ENCODE measurements around the gene BRSK2.

- TF ChIP-seq, protein P1, sequence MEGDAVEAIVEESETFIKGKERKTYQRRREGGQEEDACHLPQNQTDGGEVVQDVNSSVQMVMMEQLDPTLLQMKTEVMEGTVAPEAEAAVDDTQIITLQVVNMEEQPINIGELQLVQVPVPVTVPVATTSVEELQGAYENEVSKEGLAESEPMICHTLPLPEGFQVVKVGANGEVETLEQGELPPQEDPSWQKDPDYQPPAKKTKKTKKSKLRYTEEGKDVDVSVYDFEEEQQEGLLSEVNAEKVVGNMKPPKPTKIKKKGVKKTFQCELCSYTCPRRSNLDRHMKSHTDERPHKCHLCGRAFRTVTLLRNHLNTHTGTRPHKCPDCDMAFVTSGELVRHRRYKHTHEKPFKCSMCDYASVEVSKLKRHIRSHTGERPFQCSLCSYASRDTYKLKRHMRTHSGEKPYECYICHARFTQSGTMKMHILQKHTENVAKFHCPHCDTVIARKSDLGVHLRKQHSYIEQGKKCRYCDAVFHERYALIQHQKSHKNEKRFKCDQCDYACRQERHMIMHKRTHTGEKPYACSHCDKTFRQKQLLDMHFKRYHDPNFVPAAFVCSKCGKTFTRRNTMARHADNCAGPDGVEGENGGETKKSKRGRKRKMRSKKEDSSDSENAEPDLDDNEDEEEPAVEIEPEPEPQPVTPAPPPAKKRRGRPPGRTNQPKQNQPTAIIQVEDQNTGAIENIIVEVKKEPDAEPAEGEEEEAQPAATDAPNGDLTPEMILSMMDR (conservative IDR thresholded peaks at IDR 0.05; ENCODE audit: low read depth, low read length), result no peak
- TF ChIP-seq MXI1 (IDR thresholded peaks at IDR 0.05; ENCODE audit: borderline replicate concordance, low read depth, low read length) (no peak), POLR2A (IDR thresholded peaks at IDR 0.05; ENCODE audit: low read depth, low read length) (no peak), RFX5 (IDR thresholded peaks at IDR 0.05; ENCODE audit: low read depth, low read length) (no peak), MAFK (IDR thresholded peaks at IDR 0.05; ENCODE audit: low read depth, low read length) (no peak), RCOR1 (IDR thresholded peaks at IDR 0.05; ENCODE audit: insufficient replicate concordance, low read length) (no peak), NFE2L2 (IDR thresholded peaks at IDR 0.05; ENCODE audit: low read depth, low read length) (no peak), SMC3 (IDR thresholded peaks at IDR 0.05; ENCODE audit: low read depth, low read length) (no peak)
- TF ChIP-seq, protein P2, sequence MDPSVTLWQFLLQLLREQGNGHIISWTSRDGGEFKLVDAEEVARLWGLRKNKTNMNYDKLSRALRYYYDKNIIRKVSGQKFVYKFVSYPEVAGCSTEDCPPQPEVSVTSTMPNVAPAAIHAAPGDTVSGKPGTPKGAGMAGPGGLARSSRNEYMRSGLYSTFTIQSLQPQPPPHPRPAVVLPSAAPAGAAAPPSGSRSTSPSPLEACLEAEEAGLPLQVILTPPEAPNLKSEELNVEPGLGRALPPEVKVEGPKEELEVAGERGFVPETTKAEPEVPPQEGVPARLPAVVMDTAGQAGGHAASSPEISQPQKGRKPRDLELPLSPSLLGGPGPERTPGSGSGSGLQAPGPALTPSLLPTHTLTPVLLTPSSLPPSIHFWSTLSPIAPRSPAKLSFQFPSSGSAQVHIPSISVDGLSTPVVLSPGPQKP (IDR thresholded peaks at IDR 0.05; ENCODE audit: borderline replicate concordance, low read depth, low read length), result no peak
Measured at GRCh38 chr11:1508491-1508891, 118.8 kb downstream of the BRSK2 start.

Data from IMR-90 (cell line).